Measurements from ENCODE around the gene FGGY. TPM values are rescaled to one million over a fixed set of nuclear protein-coding genes. Genes with fewer than 3 reads are reported as not detected.

FGGY gene
- total and polyA plus RNA-seq, 4 donors = 16.0 to 67.0 (median 43.4) TPM

GRCh38 chr1:59427155-59427554, 130.3 kb downstream of the FGGY start:
- no peak overlapping the region for H3K9ac ChIP-seq (ENCODE audit: low read depth in 1 of 2, low read length in 2 of 2)
- no peak overlapping the region for H3K4me3 ChIP-seq (ENCODE audit: low read depth in 1 of 3, low read length in 3 of 3)
- no peaks in the 10 kb centered on the region for H3K9me3 ChIP-seq (ENCODE audit: control insufficient read depth in 4 of 4, low read length in 3 of 4)
- no peaks in the 10 kb centered on the region for H3K27me3 ChIP-seq (ENCODE audit: control insufficient read depth in 4 of 4, insufficient read depth in 4 of 4, low read length in 3 of 4)
- H3K36me3 ChIP-seq (ENCODE audit: control insufficient read depth in 4 of 4, insufficient read depth in 3 of 4, low read depth in 1 of 4, low read length in 3 of 4) = no peaks in the 10 kb centered on the region
- no peak for TF ChIP-seq RXRA (IDR thresholded peaks at IDR 0.05)
- no peak for TF ChIP-seq TAF1 (conservative IDR thresholded peaks at IDR 0.05)
- TF ChIP-seq HNF4G (IDR thresholded peaks at IDR 0.05) = no peak
- no peak for TF ChIP-seq FOXA2 (IDR thresholded peaks at IDR 0.05)
- H3K4me1 ChIP-seq (ENCODE audit: control insufficient read depth in 4 of 4, insufficient read depth in 4 of 4, low read length in 3 of 4) = peaks cover 3 to 39% (median 17%) of the 10 kb centered on the region in 4 donors
- DNase-seq (ENCODE audit: low spot score) = no peak
- peak overlapping the region in 1 of 2 donors; percentile 4 for H3K27ac ChIP-seq (ENCODE audit: low read depth in 1 of 2, low read length in 2 of 2)
- WGBS = 97% methylated on average over 7 of the region's 7 CpGs

GRCh38 chr1:59427784-59428183, 130.9 kb downstream of the FGGY start:
- DNase-seq (ENCODE audit: low spot score) = no peak
- H3K9me3 ChIP-seq (ENCODE audit: control insufficient read depth in 4 of 4, low read length in 3 of 4) = no peaks in the 10 kb centered on the region
- peaks cover under 1 to 40% (median 15%) of the 10 kb centered on the region in 4 donors for H3K4me1 ChIP-seq (ENCODE audit: control insufficient read depth in 4 of 4, insufficient read depth in 4 of 4, low read length in 3 of 4)
- TF ChIP-seq SP1 (IDR thresholded peaks at IDR 0.05) (no peak), ATF3 (IDR thresholded peaks at IDR 0.05) (no peak), ZBTB33 (IDR thresholded peaks at IDR 0.05) (no peak), GABPA (IDR thresholded peaks at IDR 0.05 in 1 of 2, conservative IDR thresholded peaks at IDR 0.05 in 1 of 2) (no peak), MAX (IDR thresholded peaks at IDR 0.05) (no peak), FOXA1 (IDR thresholded peaks at IDR 0.05) (no peak), EGR1 (IDR thresholded peaks at IDR 0.05; ENCODE audit: low read depth in 2 of 2) (no peak), TAF1 (conservative IDR thresholded peaks at IDR 0.05) (no peak), YY1 (IDR thresholded peaks at IDR 0.05) (no peak), NR2F2 (IDR thresholded peaks at IDR 0.05) (no peak), REST (IDR thresholded peaks at IDR 0.05) (no peak), CTCF (IDR thresholded peaks at IDR 0.05; ENCODE audit: low read depth, low read length, missing input control) (no peak), JUND (IDR thresholded peaks at IDR 0.05) (no peak), FOXA2 (IDR thresholded peaks at IDR 0.05) (no peak)
- no peak overlapping the region for H3K4me3 ChIP-seq (ENCODE audit: low read depth in 1 of 3, low read length in 3 of 3)
- H3K27ac ChIP-seq (ENCODE audit: low read depth in 1 of 2, low read length in 2 of 2) = no peak overlapping the region
- no peak overlapping the region for H3K9ac ChIP-seq (ENCODE audit: low read depth in 1 of 2, low read length in 2 of 2)
- H3K27me3 ChIP-seq (ENCODE audit: control insufficient read depth in 4 of 4, insufficient read depth in 4 of 4, low read length in 3 of 4) = no peaks in the 10 kb centered on the region
- no peaks in the 10 kb centered on the region for H3K36me3 ChIP-seq (ENCODE audit: control insufficient read depth in 4 of 4, insufficient read depth in 3 of 4, low read depth in 1 of 4, low read length in 3 of 4)

All from liver (tissue), 9 donors.